NCI-H2227 (cell line): ENCODE measurements around the gene RUNX2.

Source experiments
- DNase-seq: peaks from one replicate; lab custom pipeline; 2025; ENCODE audit not compliant: unreplicated experiment; lab: John Stamatoyannopoulos, UW

RUNX2 gene

GRCh38 chr6:45432977-45433376 is 104.8 kb downstream of the RUNX2 start:
- no peak for DNase-seq

DNA sequence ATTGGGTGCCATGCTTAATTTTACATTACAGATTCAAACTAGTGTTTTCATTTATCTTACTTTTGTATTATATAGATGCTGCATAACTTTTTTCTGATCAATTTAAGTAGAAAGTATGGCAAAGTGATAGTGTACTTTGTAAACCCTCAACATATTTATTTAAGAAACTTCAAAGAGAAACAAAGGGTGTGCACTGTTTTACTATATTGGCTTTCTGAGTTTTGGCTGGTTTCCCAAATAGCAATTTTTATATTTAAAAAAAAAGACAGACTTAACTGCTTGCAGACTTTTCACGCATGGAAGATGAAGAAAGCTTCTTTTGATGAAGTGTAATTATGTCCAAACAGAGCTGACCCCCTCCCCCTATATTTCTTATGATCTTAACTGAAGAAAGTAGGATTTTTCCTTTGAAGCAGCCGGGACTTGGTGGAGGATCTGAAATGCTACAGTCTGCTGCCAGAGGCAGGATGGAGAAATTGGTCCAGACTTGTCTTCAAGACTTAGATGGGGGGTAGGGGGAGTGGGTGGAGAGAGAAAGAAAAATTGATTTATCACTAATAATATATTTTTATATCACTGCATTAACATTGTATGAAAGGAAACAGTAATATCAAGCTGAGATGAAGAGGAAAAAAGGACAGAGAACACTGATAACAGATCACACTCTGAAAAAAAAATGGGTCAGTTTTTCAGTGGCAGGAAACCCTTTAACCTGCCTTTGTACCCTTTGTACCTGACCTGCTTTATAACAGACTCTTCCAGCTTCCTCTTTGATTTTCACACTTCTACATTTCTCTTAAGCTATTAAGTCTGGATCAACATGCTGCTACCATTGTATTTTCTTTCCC is 105.6 kb downstream of the RUNX2 start:
- no peak for DNase-seq

DNA sequence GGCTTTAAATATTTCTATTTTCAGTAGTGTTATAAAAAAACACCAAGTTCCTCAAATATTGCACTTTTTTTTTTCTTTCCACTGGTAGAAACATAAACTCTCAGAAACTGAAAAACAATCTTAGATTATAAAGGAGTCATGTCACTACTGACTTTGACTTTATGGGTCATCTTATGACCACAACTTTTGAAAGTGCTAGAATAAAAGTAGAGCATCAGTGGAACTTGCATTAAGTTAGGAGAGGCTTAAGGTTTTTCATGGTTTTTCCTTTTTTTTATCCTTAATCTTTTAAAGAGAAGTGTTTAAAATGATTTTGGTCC is 106.2 kb downstream of the RUNX2 start:
- no peak for DNase-seq

DNA sequence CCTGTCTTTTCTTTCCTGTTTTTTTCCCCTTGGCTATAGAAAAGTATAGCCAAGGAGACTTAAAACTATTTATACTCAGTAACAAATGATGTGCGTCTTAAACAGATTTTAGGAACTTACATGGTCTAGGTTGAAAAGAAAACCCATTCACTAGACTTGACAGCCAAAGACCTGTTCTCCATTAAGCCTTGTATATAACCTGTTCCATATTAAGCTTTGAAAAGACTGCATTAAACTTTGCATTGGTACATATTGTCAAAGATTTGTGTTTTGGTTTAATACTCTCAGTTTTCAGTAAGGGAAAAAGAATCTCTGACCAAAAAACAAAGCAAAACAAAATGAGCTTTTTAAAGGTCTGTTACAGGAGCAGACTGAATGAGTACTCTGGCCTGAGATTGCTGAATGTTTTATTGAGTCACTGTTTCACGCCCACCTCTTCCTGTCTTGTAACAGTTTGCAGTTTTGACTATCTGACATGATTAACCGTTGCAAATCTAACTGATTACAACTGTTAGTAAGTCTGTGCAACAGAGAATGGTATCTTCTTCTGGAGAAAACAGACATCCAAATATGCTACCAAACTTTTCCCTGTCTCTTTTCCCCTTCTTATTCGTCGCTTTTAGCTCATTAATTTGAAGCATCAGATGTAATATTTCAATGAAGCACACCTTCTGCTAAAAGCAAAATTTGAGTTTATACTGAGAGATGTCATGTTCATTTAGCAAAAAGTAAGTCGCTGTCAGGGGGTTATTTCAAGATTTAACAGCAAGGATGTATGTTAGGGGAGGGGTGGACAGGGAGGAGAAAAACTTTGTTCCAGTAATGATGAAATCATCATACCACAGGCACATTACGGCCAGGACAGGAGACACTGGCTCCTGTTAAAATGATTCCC is 108.7 kb downstream of the RUNX2 start:
- DNase-seq, result no peak

- no peak for DNase-seq
Observed at GRCh38 chr6:45437439-45437815, 109.3 kb downstream of the RUNX2 start.

- DNase-seq, result no peak
Observed at GRCh38 chr6:45438151-45438550, 110.0 kb downstream of the RUNX2 start.

DNA sequence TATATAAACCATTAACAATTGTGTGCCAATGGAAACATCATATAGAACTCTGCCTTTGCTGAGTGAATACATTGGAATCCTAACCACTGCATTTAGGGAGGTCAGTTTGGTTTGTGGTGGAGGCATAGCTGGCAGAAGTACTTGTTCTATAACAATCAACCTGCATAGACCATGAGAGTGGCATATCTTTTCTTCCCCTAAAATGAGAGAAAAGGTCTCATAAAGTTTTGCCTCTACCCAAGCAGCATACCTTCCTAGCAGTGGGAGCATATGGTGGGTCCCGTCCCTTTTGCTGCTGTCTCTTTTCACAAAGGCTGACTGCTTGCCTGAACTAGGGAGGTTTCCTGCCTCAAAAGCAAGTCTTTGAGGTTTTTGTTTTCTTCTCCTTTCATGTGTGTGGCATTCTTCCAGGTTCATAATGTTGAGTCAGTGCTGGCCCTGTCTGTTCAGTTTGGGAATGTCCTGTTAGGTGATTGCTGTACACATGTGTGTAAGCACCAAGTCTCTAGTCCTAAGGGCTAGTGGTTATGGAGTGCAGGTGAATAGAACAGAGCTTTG is 110.8 kb downstream of the RUNX2 start:
- DNase-seq, result no peak

- DNase-seq, result no peak
Observed at GRCh38 chr6:45439459-45439858, 111.3 kb downstream of the RUNX2 start.

- no peak for DNase-seq
Observed at GRCh38 chr6:45439861-45440388, 111.8 kb downstream of the RUNX2 start.

DNA sequence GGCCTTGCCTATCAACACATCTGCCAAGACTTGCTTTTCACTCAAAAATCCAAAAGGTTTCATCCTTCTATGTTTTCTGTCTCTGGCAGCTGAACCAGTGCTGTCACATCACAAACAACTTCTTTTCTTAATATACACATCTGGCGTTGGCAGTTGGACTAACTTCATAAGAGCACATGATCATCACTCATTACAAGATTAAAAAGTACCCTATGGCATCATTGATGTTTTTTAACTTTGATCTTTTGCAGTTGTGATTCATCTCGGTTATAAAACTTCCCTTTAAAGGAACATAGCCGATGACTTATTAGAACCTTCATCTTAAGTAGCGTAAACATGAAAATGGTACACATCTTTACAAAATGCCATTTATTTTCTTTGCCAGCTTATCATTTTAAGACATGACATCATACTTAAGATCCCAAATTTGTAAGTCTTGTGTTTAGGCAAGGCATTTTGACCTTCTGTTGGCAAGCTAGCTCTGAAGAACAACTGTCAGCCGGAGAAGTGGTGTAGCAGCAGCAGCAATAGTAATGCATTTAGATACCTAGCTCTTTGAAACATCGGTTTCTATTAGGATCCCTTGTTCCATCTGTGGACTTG is 113.8 kb downstream of the RUNX2 start:
- no peak for DNase-seq

DNA sequence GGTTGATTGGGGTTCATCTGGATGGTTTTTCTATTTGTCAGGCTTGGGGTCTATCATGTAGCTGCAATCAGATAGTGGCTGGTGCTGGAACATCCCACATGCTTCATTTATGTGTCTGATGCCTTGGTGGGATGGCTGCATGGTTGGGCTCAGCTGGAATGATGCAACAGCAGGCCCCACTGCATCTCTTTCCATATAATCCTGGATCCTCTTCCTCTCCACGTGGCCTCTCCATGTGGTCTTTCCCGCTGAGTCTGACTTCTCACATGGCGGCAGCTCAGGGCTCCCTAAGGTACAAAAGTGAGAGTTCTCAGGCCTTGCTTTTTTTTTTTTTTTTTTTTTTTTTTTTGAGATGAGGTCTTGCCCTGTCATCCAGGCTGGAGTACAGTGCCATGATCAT is 114.6 kb downstream of the RUNX2 start:
- DNase-seq, result no peak

- DNase-seq, result no peak
Observed at GRCh38 chr6:45445364-45445748, 117.2 kb downstream of the RUNX2 start.

GRCh38 chr6:45445749-45446549 is 117.8 kb downstream of the RUNX2 start:
- peak; percentile 29 for DNase-seq

- DNase-seq, result no peak
Observed at GRCh38 chr6:45447005-45447404, 118.9 kb downstream of the RUNX2 start.

DNA sequence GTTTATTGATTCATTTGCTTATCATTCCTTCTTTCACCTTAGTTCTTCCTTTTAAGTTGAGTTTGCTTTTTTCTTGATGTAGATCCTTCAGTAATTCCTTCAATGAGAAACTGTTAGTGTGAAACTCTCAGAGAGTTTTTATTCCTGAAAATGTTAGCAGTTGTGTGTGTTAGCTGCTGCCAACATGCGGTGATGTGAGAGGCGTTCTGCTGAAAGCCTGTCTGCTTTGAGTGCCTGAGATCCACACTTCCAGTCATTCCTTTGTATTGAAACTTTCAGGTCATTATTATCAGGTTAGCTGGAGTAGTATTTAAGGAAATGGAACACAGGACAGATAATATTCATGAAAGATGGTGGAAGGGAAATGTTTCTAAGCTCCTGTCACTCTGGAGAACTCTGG is 119.6 kb downstream of the RUNX2 start:
- DNase-seq, result no peak

GRCh38 chr6:45448417-45449389 is 120.6 kb downstream of the RUNX2 start:
- no peak for DNase-seq

- DNase-seq, result peak; percentile 15
Observed at GRCh38 chr6:45450132-45450531, 122.0 kb downstream of the RUNX2 start.

GRCh38 chr6:45450831-45451230 is 122.7 kb downstream of the RUNX2 start:
- no peak for DNase-seq
